NK-92 treated with Interleukin-12 subunit alpha and Interleukin-12 subunit beta, amount 100 ng/mL, for 24 hours (cell line): ENCODE measurements around the gene DAGLB.
"Not testable (repeated sequence)": the region's sequence is repeated elsewhere in the genome, so short reads cannot be mapped to it uniquely, and the experiment has no call there.

Experiments used
- DNase-seq: peaks from one replicate; lab custom pipeline; 2025; lab: John Stamatoyannopoulos, UW

DAGLB gene

DNA sequence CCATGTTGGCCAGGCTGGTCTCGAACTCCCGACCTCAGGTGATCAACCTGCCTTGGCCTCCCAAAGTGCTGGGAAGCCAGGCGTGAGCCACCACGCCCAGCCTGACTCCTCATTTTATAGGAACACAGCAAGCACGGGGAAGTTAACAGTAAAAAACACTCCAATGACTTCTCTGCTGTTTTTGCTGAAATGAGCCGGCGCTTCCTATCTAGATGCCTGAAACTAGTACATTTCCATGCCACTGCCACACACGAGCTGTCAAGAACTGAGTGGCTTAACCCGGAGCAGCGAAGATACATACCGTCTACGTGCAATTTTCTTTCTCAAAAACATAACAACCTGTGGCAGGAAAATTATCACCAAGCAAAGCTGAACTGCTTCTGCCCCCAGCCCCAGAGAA lies 16.8 kb downstream of the DAGLB start:
- DNase-seq, result no peak

GRCh38 chr7:6430271-6430940 lies 17.3 kb downstream of the DAGLB start:
- no peak for DNase-seq

DNA sequence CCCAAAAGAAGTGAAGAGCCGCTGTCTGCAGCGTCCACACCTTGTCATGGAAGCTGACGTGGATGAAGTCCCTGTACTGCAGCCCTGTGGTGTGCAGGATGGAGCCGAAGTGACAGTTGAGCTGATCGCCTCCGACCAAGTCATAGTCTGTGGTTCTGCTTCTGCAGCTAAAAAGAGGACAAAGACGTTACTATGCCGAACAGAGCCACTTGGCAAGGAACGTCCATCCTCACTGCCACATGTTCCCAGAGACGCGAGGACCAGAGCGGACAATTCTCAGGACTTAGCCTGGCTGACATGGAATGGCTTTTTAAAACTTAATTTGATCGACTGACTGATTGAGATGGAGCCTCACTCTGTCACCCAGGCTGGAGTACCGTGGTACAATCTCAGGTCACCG lies 21.8 kb downstream of the DAGLB start:
- no peak for DNase-seq

DNA sequence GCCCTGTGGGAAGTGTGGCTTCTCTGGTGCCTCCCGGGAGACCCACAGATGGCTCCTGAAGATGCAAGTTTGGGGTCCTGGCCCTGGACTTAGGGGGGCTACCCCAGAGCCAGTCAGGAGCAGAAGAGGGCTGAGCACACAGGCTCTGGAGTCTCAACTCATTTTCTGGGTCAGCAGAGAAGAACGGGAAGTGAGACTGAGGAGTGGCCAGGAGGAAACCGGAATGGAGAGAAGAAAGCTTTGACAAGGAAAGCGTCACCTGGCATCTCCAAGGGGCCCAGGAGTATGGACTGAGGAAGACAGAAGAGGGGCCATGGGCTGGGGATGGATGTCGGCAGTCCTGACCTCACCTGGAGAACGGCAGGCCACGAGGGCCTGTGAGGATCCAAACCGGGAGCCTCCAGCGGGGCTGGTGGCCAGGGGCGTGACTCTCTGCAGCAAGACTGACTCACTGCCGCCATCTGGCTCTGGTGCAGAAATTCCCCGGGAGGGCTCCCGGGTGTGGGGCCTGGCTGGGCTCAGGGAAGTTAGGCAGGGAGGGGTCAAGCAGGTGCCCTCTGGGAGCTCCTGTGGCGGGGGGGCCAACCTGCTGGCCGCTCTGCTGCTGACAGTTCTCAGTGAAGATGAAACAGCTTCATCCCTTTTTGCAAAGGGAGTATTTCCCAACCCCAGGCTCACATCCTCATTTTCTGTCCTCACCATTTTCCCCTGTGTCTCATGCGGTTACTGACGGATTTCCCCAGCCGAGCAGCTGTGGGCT lies 23.6 kb downstream of the DAGLB start:
- no peak for DNase-seq

DNA sequence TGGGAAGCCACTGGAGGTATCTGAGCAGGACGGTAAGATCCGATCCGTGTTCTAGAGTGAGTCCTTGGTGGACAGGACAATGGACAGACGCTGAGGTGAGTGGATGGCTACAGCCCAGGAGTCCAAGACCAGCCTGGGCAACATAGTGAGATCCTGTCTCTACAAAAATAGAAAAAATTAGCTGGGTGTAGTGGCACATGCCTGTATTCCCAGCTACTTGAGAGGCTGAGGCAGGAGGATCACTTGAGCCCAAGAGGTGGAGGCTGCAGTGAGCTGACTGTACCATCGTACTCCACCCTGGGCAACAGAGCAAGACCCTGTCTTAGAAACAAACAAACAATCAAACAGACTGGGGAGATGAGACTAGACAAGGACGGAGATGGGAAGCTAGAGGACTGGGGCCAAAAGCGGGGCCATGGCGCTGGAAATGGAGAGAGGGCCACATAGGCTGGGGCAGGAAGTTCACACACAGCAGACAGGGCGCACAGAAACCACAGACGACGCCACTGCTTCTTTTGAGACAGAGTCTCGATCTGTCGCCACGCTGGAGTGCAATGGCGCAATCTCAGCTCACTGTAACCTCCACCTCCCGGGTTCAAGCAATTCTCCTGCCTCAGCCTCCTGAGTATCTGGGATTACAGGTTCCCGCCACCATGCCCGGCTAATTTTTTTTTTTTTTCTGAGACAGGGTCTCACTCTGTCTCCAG lies 24.7 kb downstream of the DAGLB start:
- DNase-seq, result no peak

- no peak for DNase-seq
Measured at GRCh38 chr7:6422095-6422494, 25.7 kb downstream of the DAGLB start.

- DNase-seq, result no peak
Measured at GRCh38 chr7:6420680-6421079, 27.1 kb downstream of the DAGLB start.

- DNase-seq, result no peak
Measured at GRCh38 chr7:6419310-6419773, 28.4 kb downstream of the DAGLB start.

GRCh38 chr7:6417408-6417807 lies 30.3 kb downstream of the DAGLB start:
- DNase-seq, result no peak

DNA sequence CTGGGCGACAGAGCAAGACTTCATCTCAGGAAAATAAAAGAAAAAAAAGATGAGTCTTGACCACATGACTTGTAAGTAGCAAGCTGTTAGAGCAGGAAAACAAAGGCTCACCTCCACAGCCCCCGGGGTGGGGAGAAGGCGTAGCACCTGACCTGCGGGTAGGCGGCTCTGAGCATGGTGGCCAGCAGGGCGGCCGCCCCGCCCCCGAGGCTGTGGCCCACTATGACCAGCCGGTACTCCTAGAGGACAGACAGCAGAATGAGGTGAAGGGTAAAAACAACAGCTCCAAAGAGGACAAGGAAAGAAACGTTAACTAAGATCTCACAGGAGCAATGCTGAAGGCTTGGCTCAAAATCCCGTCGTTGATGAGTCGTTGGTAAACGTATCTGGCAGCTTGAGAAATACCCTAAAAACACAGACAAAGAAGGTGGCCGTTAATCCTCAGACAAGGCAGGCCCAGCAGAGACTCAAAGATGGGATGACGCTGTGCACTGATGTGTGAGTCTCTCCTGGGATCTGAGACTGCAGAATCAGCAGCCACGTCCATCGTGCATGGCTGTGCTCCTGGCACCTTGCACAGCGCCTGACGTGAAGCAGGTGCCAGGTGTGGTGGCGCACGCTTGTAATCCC lies 31.1 kb downstream of the DAGLB start:
- DNase-seq, result no peak

DNA sequence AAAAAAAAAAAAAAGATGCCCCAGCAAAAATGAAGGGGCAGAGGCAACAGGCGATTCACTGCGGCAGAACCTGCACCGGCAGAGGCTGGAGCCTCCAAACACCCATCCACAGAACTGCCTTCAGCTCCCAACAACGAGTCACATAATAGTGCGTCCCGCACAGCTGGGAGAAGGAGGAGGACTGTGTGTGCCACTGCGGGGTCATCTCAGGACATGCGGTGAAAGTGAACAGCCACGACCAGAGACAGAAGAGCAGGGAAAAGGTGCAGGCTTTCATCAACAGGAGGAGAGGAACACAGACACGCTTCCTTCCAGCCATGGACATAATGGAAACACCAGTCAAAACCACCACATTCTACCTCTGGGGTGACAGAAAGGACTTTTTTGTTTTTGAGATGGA lies 34.1 kb downstream of the DAGLB start:
- DNase-seq, result no peak

- DNase-seq, result no peak
Measured at GRCh38 chr7:6409944-6410693, 37.6 kb downstream of the DAGLB start.

DNA sequence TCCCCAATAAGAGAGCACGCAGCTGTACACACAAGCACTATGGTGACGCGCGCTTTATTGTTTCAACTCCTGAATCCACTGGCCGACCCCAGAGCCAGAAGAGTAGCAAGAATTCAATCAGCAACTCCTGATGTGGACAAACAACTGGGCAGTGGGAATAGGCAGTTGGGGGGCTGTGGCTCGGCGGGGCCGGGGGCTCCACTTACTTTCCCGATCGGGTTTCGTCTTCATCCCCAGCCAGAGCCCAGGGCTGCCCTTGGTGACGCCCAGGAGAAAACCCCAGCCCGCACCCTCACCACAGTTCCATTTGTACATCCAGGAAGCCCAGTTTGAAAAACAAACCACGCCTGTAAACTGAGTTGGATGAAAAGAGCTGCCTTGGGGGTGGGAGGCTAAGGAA lies 38.7 kb downstream of the DAGLB start:
- no peak for DNase-seq

GRCh38 chr7:6407434-6407833 lies 40.3 kb downstream of the DAGLB start:
- DNase-seq, result no peak

DNA sequence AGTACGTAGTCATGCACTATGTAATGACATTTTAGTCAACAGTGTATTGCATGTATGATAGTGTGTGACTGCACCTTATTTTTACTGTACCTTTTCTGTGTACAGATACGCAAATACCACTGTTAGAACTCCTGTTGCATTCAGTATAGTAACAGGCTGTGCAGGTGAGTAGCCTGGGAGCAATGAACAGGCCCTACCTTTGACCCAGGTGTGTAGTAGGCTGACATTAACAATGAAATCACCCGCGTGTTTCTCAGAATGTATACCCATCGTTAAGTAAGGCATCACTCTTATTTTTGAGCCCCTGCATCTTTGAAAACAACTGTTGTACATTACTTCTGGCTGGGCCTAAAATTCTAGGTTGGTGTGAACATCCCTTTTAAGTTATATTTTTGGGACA lies 41.6 kb downstream of the DAGLB start:
- DNase-seq, result no peak

DNA sequence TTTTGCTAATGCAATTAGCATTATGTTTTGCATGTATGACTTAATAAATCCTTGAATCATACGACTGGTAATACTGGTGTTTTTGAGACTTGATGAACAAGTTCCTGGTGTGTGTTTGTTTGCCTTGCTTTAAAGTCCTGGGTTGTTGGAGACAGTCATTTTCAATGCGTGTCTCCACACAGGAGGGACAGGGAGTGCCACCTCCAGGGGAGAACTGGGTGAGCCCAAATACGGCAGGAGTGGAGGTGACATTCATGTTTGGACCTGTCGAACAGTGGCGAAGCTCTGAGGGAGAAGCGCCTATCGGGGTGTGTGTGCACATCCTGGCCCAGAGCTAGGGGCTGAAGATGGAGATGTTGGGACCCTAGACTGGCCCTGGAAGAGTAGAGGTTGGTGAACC lies 43.8 kb downstream of the DAGLB start:
- DNase-seq, result no peak

GRCh38 chr7:6402741-6403140 lies 45.0 kb downstream of the DAGLB start:
- DNase-seq, result no peak

DNA sequence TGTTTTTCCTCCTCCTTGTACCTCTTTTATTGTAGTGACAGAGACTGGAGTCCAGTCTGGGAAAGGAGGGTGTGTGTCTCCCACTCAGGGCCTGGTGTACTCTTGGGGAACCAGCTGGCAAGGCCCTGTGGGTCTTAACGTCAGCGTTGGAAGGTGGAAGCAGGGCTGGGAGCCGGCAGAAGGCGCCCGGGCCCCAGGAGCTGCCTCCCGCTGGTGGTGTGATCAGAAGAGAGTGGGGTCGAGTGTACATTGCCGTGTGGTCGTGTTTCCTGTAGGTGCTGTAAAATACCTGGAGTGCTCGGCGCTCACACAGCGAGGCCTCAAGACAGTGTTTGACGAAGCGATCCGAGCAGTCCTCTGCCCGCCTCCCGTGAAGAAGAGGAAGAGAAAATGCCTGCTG lies 45.7 kb downstream of the DAGLB start:
- no peak for DNase-seq

DNA sequence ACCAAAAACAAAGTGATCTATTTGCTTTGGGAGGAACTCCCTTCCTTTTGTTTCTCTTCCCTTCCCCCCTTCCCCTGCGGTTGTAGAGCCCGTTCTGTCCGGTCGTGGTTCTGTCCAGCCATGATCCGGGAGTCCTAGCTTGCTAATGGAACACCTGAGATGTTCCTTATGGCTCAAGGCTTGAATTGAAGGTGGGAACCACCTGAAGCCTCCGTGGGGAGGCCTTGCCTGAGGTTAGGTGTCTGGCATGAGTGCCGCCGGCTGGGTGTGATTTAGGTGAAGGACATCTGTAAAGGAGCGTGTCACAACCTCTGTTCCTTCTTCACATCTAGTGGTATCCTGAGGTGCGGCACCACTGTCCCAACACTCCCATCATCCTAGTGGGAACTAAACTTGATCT lies 46.2 kb downstream of the DAGLB start:
- DNase-seq, result no peak

DNA sequence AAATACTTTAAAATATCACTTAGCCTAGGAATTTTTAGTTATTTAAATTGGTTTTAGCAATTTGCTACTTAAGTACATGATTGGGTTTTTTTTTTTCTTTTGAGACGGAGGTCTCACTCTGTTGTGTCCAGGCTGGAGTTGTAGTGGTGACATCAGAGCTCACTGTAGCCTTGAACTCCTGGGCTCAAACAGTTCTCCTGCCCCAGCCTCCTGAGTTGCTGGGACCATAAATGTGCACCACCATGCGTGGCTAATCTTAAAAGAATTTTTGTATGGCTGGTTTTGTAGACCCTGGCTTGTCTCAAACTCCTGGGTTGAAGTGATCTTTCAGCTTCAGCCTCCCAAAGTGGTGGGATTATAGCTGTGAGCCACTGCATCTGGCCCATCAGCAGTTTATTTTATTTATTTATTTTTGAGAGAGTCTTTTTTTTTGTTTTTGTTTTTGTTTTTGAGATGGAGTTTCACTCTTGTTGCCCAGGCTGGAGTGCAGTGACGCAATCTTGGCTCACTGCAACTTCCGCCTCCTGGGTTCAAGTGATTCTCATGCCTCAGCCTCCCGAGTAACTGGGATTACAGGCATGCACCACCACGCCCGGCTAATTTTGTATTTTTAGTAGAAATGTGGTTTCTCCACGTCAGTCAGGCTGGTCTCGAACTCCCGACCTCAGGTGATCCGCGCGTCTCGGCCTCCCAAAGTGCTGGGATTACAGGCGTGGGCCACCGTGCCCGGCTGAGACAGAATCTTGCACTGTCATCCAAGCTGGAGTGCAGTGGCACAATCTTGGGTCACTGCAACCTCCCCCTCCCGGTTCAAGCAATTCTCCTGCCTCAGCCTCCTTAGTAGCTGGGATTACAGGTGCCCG lies 47.3 kb downstream of the DAGLB start:
- not testable (repeated sequence) for DNase-seq

- no peak for DNase-seq
Measured at GRCh38 chr7:6399351-6399750, 48.4 kb downstream of the DAGLB start.
